Spleen (tissue), 11 donors: Measurements from ENCODE around the gene KIAA0319L. TPM values are rescaled to one million over a fixed set of nuclear protein-coding genes. Genes with fewer than 3 reads are reported as not detected.

Source experiments
- DNase-seq: peaks from one replicate; pipeline ENCODE4 v3.0.0-alpha.2; 2020
- H3K27ac ChIP-seq, 8 donors: fragments of 200-600 bp; sonication (generic) in 7 of 8; 1 replicate in 4 of 8; 2 replicates in 4 of 8; pipeline versions ENCODE4 v1.5.0 to v1.8.0; 2016 to 2021; ENCODE audit warnings: inconsistent platforms in 4 of 8, mild to moderate bottlenecking in 4 of 8, moderate library complexity in 1 of 8
- H3K27me3 ChIP-seq, 7 donors: fragments of 200-600 bp; sonication (generic) in 6 of 7; replicated peaks in 1 of 7; 1 replicate in 4 of 7; 2 replicates in 3 of 7; pipeline versions ENCODE4 v1.5.0 to v1.8.0; 2016 to 2021; ENCODE audit warnings: inconsistent platforms in 3 of 7, mild to moderate bottlenecking in 1 of 7
- H3K36me3 ChIP-seq, 6 donors: fragments of 200-600 bp; sonication (generic) in 5 of 6; 1 replicate in 4 of 6; 2 replicates in 2 of 6; pipeline versions ENCODE4 v1.5.0 to v1.8.0; 2016 to 2021; ENCODE audit warnings: inconsistent platforms in 2 of 6
- H3K4me1 ChIP-seq, 6 donors: fragments of 200-600 bp; sonication (generic) in 5 of 6; 1 replicate in 3 of 6; 2 replicates in 3 of 6; pipeline versions ENCODE4 v1.5.0 to v1.8.0; 2016 to 2021; ENCODE audit warnings: inconsistent platforms in 3 of 6
- H3K4me3 ChIP-seq, 8 donors: fragments of 200-600 bp; sonication (generic) in 7 of 8; 1 replicate in 4 of 8; 2 replicates in 4 of 8; pipeline versions ENCODE4 v1.5.0 to v1.8.0; 2016 to 2021; ENCODE audit warnings: inconsistent platforms in 4 of 8, mild to moderate bottlenecking in 4 of 8, moderate library complexity in 2 of 8
- H3K9me3 ChIP-seq, 8 donors: fragments of 200-600 bp; sonication (generic) in 7 of 8; 1 replicate in 4 of 8; 2 replicates in 4 of 8; pipeline versions ENCODE4 v1.5.0 to v1.8.0; 2016 to 2021; ENCODE audit warnings: inconsistent platforms in 4 of 8
- CTCF ChIP-seq, 11 experiments: fragments of 200-600 bp in 7 of 11; fragments of 450-650 bp in 4 of 11; sonication (generic) in 4 of 11; IDR thresholded peaks in 8 of 11; conservative IDR thresholded peaks in 3 of 11; 1 replicate in 7 of 11; 2 replicates in 4 of 11; pipeline versions ENCODE4 v1.4.0 to v1.8.0; 2016 to 2021; ENCODE audit warnings: antibody characterized with exemption in 11 of 11, inconsistent platforms in 4 of 11, mild to moderate bottlenecking in 1 of 11
- POLR2A ChIP-seq, 3 donors: fragments of 450-650 bp; IDR thresholded peaks; one replicate each; pipeline ENCODE4 v1.5.1; 2017; ENCODE audit warnings: antibody characterized with exemption in 3 of 3, mild to moderate bottlenecking in 1 of 3
- POLR2AphosphoS5 ChIP-seq, 3 donors: sonication (generic); formaldehyde crosslinking; IDR thresholded peaks; one replicate each; pipeline ENCODE4 v1.5.1; 2017; ENCODE audit warnings: antibody characterized with exemption in 3 of 3
- WGBS, 5 donors: extraction: QIAGEN DNeasy Blood & Tissue Kit in 3 of 5; methylation state at CpG; one replicate each; pipeline versions ENCODE4 v1.1.5 to v1.1.7; 2013 to 2018; 5-methylcytosine and 5-hydroxymethylcytosine counted together
- intact Hi-C: fragments of 100-400 bp; cut with DNase I; formaldehyde crosslinking; loops from one replicate; pipeline ENCODE4 v1.15.0; 2023; ENCODE audit warnings: low total_unique reads
- polyA plus RNA-seq, 3 donors: library from polyadenylated mRNA; stranded (reverse); fragments of 200-250 nt; gene quantifications; one replicate each; pipeline ENCODE4 v1.2.1, GENCODE V29; 2013
- total RNA-seq, 7 donors: library from RNA; depleted of rRNA in 3 of 7; stranded (reverse); fragments of >200 nt in 3 of 7; fragmentation: NEBNext Ultra II Directional in 4 of 7; extraction: Animal tissue kit (Norgen Biotek cat#: 25700) in 4 of 7; gene quantifications; one replicate each; pipeline versions ENCODE4 v1.1.0 to v1.2.1, GENCODE V29; 2016 to 2021
- donor health status: healthy with polysubstance abuse.
- donor health status: DM: no; HTN: no; CAD: no; lungs with moderate emphysema.
- donor health status: DM: no; HTN: no; CAD: no.
- donor health status: Bipolar disorder and iron deficiency.
- donor health status: healthy.
- donor health status: DM: no; HTN: no; CAD: no.
- donor health status: DM: yes; HTN: yes; CAD: no.

The KIAA0319L gene
- total and polyA plus RNA-seq, 10 donors = 10.5 to 103 (median 66.9) TPM

- H3K36me3 ChIP-seq = peaks cover 0 to 4% (median 0%) of the 10 kb centered on the region in 6 donors
- peak overlapping the region in 3 of 8 donors; percentile 2 to 37 (median 22) for H3K27ac ChIP-seq
- DNase-seq = no peak
- TF ChIP-seq CTCF (IDR thresholded peaks at IDR 0.05 in 8 of 11, conservative IDR thresholded peaks at IDR 0.05 in 3 of 11) (no peak), POLR2A (IDR thresholded peaks at IDR 0.05) (no peak), POLR2AphosphoS5 (IDR thresholded peaks at IDR 0.05) (no peak)
- intact Hi-C loops = no loop called here
- no peaks in the 10 kb centered on the region for H3K27me3 ChIP-seq
- no peak overlapping the region for H3K4me3 ChIP-seq
- peaks cover 3 to 36% (median 26%) of the 10 kb centered on the region in 8 donors for H3K9me3 ChIP-seq
- 50 to 70% (median 61%) methylated on average over 2 of the region's 2 CpGs for WGBS, 5 donors
- H3K4me1 ChIP-seq = peaks cover 0 to 13% (median 2%) of the 10 kb centered on the region in 6 donors
Measured at GRCh38 chr1:35519432-35519831, 37.8 kb downstream of the KIAA0319L start.

GRCh38 chr1:35518183-35518582 lies 39.0 kb downstream of the KIAA0319L start:
- H3K36me3 ChIP-seq = no peaks in the 10 kb centered on the region
- TF ChIP-seq POLR2AphosphoS5 (IDR thresholded peaks at IDR 0.05) (no peak), POLR2A (IDR thresholded peaks at IDR 0.05) (no peak), CTCF (IDR thresholded peaks at IDR 0.05 in 8 of 11, conservative IDR thresholded peaks at IDR 0.05 in 3 of 11) (no peak)
- no peak overlapping the region for H3K27ac ChIP-seq
- peaks cover 0 to 13% (median 2%) of the 10 kb centered on the region in 6 donors for H3K4me1 ChIP-seq
- WGBS, 5 donors = 94 to 98% (median 98%) methylated on average over 3 of the region's 3 CpGs
- no peak for DNase-seq
- H3K4me3 ChIP-seq = no peak overlapping the region
- intact Hi-C loops = no loop called here
- H3K9me3 ChIP-seq = peaks cover 3 to 36% (median 26%) of the 10 kb centered on the region in 8 donors
- H3K27me3 ChIP-seq = no peaks in the 10 kb centered on the region

GRCh38 chr1:35511305-35511704 lies 45.9 kb downstream of the KIAA0319L start:
- H3K9me3 ChIP-seq = peaks cover 0 to 15% (median 13%) of the 10 kb centered on the region in 8 donors
- 91 to 97% (median 96%) methylated on average over 2 of the region's 2 CpGs for WGBS, 5 donors
- no peaks in the 10 kb centered on the region for H3K27me3 ChIP-seq
- H3K36me3 ChIP-seq = peaks cover 0 to 10% (median 5%) of the 10 kb centered on the region in 6 donors
- intact Hi-C loops = no loop called here
- H3K27ac ChIP-seq = no peak overlapping the region
- TF ChIP-seq POLR2A (IDR thresholded peaks at IDR 0.05) (no peak), POLR2AphosphoS5 (IDR thresholded peaks at IDR 0.05) (no peak), CTCF (IDR thresholded peaks at IDR 0.05 in 8 of 11, conservative IDR thresholded peaks at IDR 0.05 in 3 of 11) (no peak)
- H3K4me1 ChIP-seq = peaks cover 0 to 40% (median 25%) of the 10 kb centered on the region in 6 donors
- DNase-seq = no peak
- no peak overlapping the region for H3K4me3 ChIP-seq

- Histone ChIP-seq H3K4me3 (no peak overlapping the region), H3K27ac (no peak overlapping the region), H3K27me3 (no peaks in the 10 kb centered on the region), H3K4me1 (peaks cover 0 to 50% (median 31%) of the 10 kb centered on the region in 6 donors), H3K9me3 (no peaks in the 10 kb centered on the region), H3K36me3 (peaks cover 0 to 26% (median 15%) of the 10 kb centered on the region in 6 donors)
- WGBS, 5 donors = 95 to 100% (median 96%) methylated on average over 3 of the region's 3 CpGs
- TF ChIP-seq POLR2A (IDR thresholded peaks at IDR 0.05) (no peak), CTCF (IDR thresholded peaks at IDR 0.05 in 8 of 11, conservative IDR thresholded peaks at IDR 0.05 in 3 of 11) (no peak), POLR2AphosphoS5 (IDR thresholded peaks at IDR 0.05) (no peak)
- DNase-seq = no peak
- intact Hi-C loops = no loop called here
Measured at GRCh38 chr1:35509558-35509957, 47.6 kb downstream of the KIAA0319L start.
